HepG2 (cell line): ENCODE measurements around the gene SDC3.

Experiments used
- ATF2 ChIP-seq: sonication (generic); formaldehyde crosslinking; IDR thresholded peaks from 2 replicates; pipeline ENCODE4 v1.4.0; 2020; ENCODE audit warnings: missing genetic modification reagents
- DPF2 ChIP-seq: sonication (generic); formaldehyde crosslinking; IDR thresholded peaks from 2 replicates; pipeline ENCODE4 v1.4.0; 2020; ENCODE audit warnings: mild to moderate bottlenecking, low read depth, missing genetic modification reagents, borderline replicate concordance
- GABPA ChIP-seq, 2 experiments: IDR thresholded peaks; 2 replicates each; pipeline ENCODE4 v1.6.1; 2011 to 2016; ENCODE audit warnings: low read depth in 2 of 2, low read length in 1 of 2, missing biosample characterization in 1 of 2, missing genetic modification characterization in 1 of 2
- PAXIP1 ChIP-seq: sonication (generic); formaldehyde crosslinking; conservative IDR thresholded peaks from 2 replicates; pipeline ENCODE4 v1.4.0; 2020; ENCODE audit warnings: mild to moderate bottlenecking, missing genetic modification reagents, moderate library complexity
- SALL2 ChIP-seq: sonication (generic); formaldehyde crosslinking; IDR thresholded peaks from 2 replicates; pipeline ENCODE4 v1.8.1; 2023; ENCODE audit warnings: mild to moderate bottlenecking, missing genetic modification reagents, inconsistent platforms
- SP140L ChIP-seq: sonication (generic); formaldehyde crosslinking; IDR thresholded peaks from 2 replicates; pipeline ENCODE4 v1.4.0; 2020; ENCODE audit warnings: missing genetic modification reagents, borderline replicate concordance
- ZGPAT ChIP-seq: IDR thresholded peaks from 2 replicates; pipeline ENCODE4 v1.6.1; 2016; ENCODE audit warnings: mild to moderate bottlenecking

- TF ChIP-seq SP140L (CRISPR knock-in tag) (no peak), SALL2 (CRISPR knock-in tag) (no peak), PAXIP1 (CRISPR knock-in tag) (no peak), ZGPAT (CRISPR knock-in tag) (no peak), DPF2 (CRISPR knock-in tag) (no peak), GABPA (IDR thresholded peaks at IDR 0.05; ENCODE audit: low read depth, low read length) (no peak), GABPA (CRISPR knock-in tag; IDR thresholded peaks at IDR 0.05; ENCODE audit: low read depth) (no peak), ATF2 (CRISPR knock-in tag) (no peak)
Measured at GRCh38 chr1:30919025-30919881, 10.7 kb upstream of the SDC3 start.
